Measurements from ENCODE around the gene FLOT2.

FLOT2 gene

DNA sequence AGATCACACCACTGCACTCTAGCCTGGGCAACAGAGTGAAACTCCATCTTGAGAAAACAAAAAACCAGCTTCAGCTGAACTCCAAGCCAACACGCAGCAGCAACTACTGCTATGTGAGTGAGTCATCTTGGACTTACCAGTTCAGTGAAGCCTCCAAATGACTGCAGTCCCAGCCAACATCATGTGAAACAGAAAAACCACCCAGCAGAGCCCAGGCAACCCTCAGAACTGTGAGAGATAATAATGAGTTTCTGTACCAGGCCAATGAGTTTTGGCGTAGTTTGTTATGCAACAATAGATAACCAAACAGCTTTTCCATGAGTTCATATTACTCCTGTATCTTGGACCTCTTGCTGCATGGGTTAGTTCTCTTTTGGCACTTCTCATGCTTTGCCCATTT lies 30.5 kb upstream of the FLOT2 start:
- Histone ChIP-seq H3K9me3 (ENCODE audit: control insufficient read depth, insufficient read depth, low read length) (no peaks in the 10 kb centered on the region), H3K9ac (ENCODE audit: low read depth, low read length) (no peak overlapping the region), H3K4me1 (ENCODE audit: insufficient read depth, low read length) (no peaks in the 10 kb centered on the region), H3K36me3 (ENCODE audit: insufficient read depth, low read length) (peaks cover 19% of the 10 kb centered on the region)

DNA sequence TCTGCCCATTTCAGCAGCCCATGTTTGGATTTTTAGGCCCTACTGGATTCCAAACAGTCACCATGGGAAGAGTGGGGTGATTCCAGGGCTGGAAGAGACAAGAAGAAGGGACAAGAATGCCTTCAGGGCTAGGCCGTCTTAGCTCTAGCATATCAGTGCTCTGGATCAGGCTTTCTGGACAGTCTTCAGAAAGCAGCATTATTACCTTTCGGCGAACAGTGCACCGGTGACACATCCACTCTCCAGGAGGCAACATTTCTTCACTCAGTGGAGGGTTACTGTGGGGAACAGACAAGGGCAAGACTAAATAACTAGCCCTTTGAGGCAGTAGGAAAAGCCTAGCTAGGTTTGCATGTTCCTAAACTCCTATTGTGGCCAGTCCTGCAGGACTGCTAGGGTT lies 29.3 kb upstream of the FLOT2 start:
- no peaks in the 10 kb centered on the region for H3K9me3 ChIP-seq (ENCODE audit: control insufficient read depth, insufficient read depth, low read length)
- no peak overlapping the region for H3K9ac ChIP-seq (ENCODE audit: low read depth, low read length)
- no peaks in the 10 kb centered on the region for H3K4me1 ChIP-seq (ENCODE audit: insufficient read depth, low read length)
- H3K36me3 ChIP-seq (ENCODE audit: insufficient read depth, low read length): peaks cover 24% of the 10 kb centered on the region

DNA sequence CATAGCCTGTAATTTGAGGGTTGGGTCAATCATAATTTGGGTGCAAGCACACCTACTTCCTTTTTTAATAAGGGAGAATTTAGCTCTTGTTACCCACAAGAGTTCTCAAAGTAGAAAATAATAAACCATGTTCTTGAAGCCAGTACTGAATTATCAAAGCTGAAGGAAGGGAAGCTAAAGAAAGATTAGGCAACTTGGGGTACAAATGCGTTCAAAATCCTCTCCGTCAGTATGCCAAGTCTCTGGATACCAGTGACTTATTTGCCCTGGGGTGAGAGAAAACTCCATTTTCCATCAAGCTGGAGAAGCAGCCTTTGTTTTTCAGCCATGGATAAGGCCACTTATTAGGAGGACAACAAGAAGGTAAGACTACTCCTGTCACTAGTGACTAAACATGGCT lies 28.8 kb upstream of the FLOT2 start:
- no peak overlapping the region for H3K9ac ChIP-seq (ENCODE audit: low read depth, low read length)
- H3K9me3 ChIP-seq (ENCODE audit: control insufficient read depth, insufficient read depth, low read length): no peaks in the 10 kb centered on the region
- peaks cover 28% of the 10 kb centered on the region for H3K36me3 ChIP-seq (ENCODE audit: insufficient read depth, low read length)
- H3K4me1 ChIP-seq (ENCODE audit: insufficient read depth, low read length): no peaks in the 10 kb centered on the region

DNA sequence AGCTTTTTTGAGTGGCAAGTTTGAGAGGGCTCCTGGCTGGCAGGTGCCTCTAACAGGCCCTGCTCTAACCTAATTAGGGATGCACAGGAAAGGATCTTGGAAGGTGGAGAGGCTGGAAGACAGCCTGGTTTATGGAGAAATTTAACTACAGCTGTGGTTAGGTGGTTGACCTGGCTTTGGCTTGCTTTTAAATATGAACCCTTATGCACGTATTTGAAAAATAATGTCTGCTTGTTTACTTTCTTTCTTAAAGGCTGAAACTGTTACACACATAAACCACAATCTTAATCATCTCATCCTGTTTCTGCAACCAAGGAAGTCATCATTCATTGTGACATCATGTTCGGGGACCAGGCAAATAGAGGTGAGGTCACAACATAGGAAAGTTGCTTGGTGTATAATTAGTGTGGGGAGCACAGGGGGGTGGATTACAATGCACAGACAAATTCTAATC lies 28.4 kb upstream of the FLOT2 start:
- H3K9me3 ChIP-seq (ENCODE audit: control insufficient read depth, insufficient read depth, low read length): no peaks in the 10 kb centered on the region
- peaks cover 32% of the 10 kb centered on the region for H3K36me3 ChIP-seq (ENCODE audit: insufficient read depth, low read length)
- no peak overlapping the region for H3K9ac ChIP-seq (ENCODE audit: low read depth, low read length)
- no peaks in the 10 kb centered on the region for H3K4me1 ChIP-seq (ENCODE audit: insufficient read depth, low read length)

DNA sequence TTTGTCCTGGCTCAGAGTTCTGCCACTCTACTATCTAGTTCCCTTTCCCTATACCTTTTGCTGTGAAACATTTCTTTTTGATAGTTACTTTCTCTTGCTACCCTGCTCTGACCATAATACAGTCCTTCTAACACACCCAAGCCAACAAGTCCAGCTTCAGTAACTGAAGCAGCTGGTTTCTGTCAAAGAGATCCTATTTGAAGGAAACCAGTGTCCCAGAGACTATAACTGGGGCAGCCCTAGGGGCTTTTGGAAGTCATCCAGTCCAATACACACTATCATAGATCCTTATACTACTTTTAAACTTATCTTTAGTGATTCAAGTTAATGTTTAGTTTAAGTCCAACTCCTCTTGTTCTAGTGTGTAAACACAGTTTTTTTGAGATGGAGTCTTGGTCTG lies 22.7 kb upstream of the FLOT2 start:
- Histone ChIP-seq H3K9me3 (ENCODE audit: control insufficient read depth, insufficient read depth, low read length) (no peaks in the 10 kb centered on the region), H3K9ac (ENCODE audit: low read depth, low read length) (no peak overlapping the region), H3K36me3 (ENCODE audit: insufficient read depth, low read length) (peaks cover 65% of the 10 kb centered on the region), H3K4me1 (ENCODE audit: insufficient read depth, low read length) (no peaks in the 10 kb centered on the region)

DNA sequence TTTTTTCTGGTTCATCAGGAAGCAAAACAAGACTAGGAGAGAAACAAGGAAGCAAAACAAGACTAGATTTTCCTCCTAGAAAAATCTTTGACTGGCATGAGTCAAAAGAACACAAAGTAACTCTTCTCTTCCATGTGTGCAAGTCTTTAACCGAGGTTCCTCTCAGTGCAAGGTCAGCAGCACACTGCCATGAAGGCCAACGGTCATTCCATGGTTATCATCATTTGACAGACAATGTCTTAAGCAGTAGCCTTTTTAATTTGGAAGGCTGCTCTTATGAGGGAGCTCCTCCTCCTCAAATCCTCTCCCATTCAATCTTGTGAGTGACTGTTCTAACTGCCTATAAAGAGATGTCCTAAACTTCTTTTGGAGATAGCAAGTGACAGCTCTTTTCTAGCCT lies 20.8 kb upstream of the FLOT2 start:
- H3K9ac ChIP-seq (ENCODE audit: low read depth, low read length): no peak overlapping the region
- peaks cover 70% of the 10 kb centered on the region for H3K36me3 ChIP-seq (ENCODE audit: insufficient read depth, low read length)
- no peaks in the 10 kb centered on the region for H3K4me1 ChIP-seq (ENCODE audit: insufficient read depth, low read length)
- H3K9me3 ChIP-seq (ENCODE audit: control insufficient read depth, insufficient read depth, low read length): no peaks in the 10 kb centered on the region

DNA sequence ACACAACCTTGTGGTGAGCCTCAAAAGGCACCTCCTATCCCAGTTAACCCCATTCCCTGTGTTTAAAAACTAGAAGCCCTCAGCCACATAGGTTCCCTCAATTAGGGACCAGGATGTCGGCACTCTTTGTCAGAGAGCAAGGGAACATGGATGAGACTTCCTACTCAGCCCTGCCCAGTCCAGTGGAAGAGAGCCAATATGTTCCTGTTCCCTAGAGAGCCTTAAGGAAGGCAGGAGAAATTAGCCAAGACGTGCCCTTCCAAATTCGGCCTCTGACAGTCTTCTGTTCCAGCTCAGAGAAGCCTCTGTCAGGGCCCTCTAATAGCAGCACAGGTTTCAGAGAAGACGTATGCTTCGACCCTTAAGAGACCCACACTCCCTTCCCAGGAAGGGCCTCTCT lies 19.9 kb upstream of the FLOT2 start:
- no peaks in the 10 kb centered on the region for H3K4me1 ChIP-seq (ENCODE audit: insufficient read depth, low read length)
- H3K9me3 ChIP-seq (ENCODE audit: control insufficient read depth, insufficient read depth, low read length): no peaks in the 10 kb centered on the region
- no peak overlapping the region for H3K9ac ChIP-seq (ENCODE audit: low read depth, low read length)

DNA sequence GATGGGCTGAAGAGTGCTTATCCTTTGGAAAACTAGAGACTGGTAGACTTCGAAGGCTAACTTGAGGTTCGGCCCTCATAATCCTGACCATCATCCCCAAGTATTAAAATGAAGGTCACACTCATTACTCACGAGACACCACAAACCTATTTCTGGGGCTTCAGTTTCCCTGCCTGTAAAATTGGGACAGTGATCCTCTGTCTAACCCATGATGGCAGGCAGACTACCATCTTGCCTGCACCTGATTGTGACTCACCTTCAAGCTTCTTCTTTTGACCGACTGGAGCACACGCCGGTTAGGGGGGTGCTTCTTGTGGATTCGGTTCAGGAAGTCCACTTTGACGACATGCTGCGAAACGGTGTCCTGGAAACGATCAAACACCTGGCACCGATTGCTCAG lies 19.5 kb upstream of the FLOT2 start:
- Histone ChIP-seq H3K36me3 (ENCODE audit: insufficient read depth, low read length) (peaks cover 73% of the 10 kb centered on the region), H3K4me1 (ENCODE audit: insufficient read depth, low read length) (no peaks in the 10 kb centered on the region), H3K9me3 (ENCODE audit: control insufficient read depth, insufficient read depth, low read length) (no peaks in the 10 kb centered on the region), H3K9ac (ENCODE audit: low read depth, low read length) (no peak overlapping the region)

More for the DNA sequence above, 19.9 kb upstream of the FLOT2 start:
- H3K36me3 ChIP-seq (ENCODE audit: insufficient read depth, low read length): peaks cover 76% of the 10 kb centered on the region

DNA sequence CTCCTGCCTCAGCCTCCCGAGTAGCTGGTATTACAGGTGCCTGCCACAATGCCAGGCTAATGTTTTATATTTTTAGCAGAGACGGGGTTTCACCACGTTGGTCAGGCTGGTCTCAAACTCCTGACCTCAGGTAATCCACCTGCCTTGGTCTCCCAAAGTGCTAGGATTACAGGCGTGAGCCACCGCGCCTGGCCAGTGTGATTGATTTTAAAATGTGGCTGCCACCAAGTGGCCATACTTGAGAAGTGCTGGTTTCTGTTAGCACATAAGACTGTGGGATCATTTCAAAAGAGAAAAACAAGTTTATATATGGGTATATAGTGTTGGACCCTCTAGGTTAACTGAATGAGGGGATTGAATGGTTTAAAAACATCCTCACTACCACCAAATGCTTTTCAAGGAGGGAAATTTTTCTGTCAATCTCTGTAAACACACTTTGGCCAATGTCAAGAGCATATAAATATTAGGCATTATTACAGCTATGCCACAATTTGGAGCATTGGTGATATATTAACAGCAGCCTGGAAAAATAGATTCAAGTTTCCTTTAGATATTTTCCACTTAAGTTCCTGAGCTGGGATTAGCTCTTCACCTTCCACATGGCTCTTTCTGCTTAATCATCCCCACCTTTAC lies 18.9 kb upstream of the FLOT2 start:
- no peaks in the 10 kb centered on the region for H3K4me1 ChIP-seq (ENCODE audit: insufficient read depth, low read length)
- H3K36me3 ChIP-seq (ENCODE audit: insufficient read depth, low read length): peaks cover 73% of the 10 kb centered on the region
- no peaks in the 10 kb centered on the region for H3K9me3 ChIP-seq (ENCODE audit: control insufficient read depth, insufficient read depth, low read length)
- H3K9ac ChIP-seq (ENCODE audit: low read depth, low read length): no peak overlapping the region

DNA sequence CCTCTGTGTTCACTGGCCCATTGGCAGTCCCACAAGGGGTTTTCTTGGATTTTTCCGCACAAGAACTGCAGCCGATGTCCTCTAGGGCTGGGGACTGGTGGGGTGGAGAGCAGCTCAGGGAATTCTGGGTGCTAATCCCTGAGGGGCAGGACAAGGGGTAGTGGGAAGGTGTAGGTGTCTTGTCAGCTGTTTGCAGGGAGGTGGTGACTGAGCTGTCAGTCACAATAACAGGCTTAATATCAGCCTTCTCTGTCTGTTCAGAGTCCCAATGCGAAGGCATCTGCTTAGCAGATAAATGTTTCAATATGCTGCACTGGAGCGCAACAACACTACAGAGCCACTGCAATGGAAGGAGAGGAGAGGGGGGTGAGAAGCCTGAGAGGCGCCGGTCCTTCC lies 15.4 kb upstream of the FLOT2 start:
- H3K36me3 ChIP-seq (ENCODE audit: insufficient read depth, low read length): peaks cover 78% of the 10 kb centered on the region

DNA sequence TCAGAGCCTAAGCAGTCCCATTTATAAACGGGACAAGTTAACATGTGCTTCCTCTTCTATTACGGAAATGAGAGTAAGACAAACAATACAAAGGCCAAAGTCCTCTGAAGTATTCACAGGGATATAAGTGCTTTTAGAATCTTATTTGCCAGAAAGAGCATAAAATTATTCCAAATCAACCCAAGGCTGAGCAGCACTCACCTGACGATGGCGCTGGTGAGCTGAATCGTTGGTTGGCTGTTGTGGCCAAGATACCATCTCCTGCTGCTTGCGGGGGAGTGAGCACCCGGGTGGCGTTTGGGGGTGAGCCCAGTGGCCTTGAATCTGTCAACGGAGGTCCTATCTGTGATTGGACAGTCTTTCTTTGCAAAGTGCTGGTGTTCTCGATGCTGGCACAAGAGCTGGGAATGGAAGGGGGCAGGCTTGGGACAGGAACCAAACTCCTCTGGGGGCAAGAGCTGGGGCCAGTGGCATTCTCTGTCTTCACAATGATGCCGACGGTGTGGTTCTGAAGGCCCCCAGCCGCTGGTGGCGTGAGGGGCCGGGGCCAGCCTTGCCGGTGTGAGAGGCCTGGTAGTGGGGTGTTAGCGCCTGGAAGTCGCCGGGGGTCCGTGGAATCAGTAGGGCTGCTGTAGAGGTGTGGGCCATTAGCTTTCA lies 14.9 kb upstream of the FLOT2 start:
- no peak overlapping the region for H3K9ac ChIP-seq (ENCODE audit: low read depth, low read length)
- H3K36me3 ChIP-seq (ENCODE audit: insufficient read depth, low read length): peaks cover 78% of the 10 kb centered on the region
- peaks cover 7% of the 10 kb centered on the region; the same call in 1 of the 2 replicates for H3K4me1 ChIP-seq (ENCODE audit: insufficient read depth, low read length)
- no peaks in the 10 kb centered on the region for H3K9me3 ChIP-seq (ENCODE audit: control insufficient read depth, insufficient read depth, low read length)

More for the DNA sequence above, 15.4 kb upstream of the FLOT2 start:
- H3K9ac ChIP-seq (ENCODE audit: low read depth, low read length): no peak overlapping the region
- peaks cover 7% of the 10 kb centered on the region; the same call in 1 of the 2 replicates for H3K4me1 ChIP-seq (ENCODE audit: insufficient read depth, low read length)
- no peaks in the 10 kb centered on the region for H3K9me3 ChIP-seq (ENCODE audit: control insufficient read depth, insufficient read depth, low read length)

DNA sequence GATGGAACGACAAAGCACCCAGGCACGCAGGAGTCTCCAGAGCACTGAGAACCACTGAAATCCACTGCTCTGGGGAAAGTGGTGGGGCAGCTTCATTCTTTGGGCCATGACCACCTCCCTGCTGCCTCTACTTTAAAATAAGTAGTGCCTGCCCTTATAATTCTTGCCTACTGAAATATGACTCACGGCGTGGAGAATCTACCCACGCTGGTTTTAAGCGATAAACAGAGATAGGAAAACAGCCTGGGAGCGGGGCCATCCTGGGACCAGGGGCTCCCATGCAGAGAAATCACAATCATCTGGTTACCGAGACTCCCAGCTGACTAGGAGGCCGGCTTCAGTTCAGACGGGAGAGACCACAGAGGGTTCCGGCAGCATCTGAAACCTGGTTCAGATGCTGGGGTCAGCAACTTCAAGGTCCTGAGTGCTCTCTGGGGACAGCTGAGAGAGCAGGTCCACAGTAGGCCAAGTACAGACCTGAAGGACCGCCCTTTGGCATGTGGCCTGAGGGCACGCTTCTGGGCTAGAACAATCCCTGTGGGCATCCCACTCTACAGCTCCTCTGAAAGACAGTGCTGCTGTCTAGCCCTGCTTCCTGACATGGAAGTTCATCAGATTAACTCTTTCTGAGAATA lies 14.0 kb upstream of the FLOT2 start:
- Histone ChIP-seq H3K4me1 (ENCODE audit: insufficient read depth, low read length) (peaks cover 7% of the 10 kb centered on the region; the same call in 1 of the 2 replicates), H3K9ac (ENCODE audit: low read depth, low read length) (no peak overlapping the region), H3K9me3 (ENCODE audit: control insufficient read depth, insufficient read depth, low read length) (no peaks in the 10 kb centered on the region), H3K36me3 (ENCODE audit: insufficient read depth, low read length) (peaks cover 79% of the 10 kb centered on the region)

DNA sequence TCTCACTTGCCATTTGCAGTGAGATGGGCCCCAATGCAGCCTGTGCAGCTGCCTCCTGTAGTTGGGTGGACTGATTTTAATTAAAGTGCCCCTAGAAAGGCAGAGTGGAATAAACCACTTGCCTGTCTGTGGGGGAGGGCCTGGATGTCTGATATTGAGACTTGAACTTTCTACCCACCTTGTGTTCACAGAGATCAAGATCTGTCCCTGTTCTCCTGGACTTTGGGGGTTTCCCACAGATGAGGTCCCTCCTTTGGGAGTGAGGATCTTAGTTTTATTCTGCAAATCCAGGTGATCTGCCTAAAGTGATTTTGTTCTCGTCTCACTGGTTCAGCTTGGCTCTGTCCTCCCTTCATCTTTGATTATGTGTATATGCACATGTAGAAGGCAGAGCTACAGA lies 13.0 kb upstream of the FLOT2 start:
- H3K36me3 ChIP-seq (ENCODE audit: insufficient read depth, low read length): peaks cover 78% of the 10 kb centered on the region
- H3K4me1 ChIP-seq (ENCODE audit: insufficient read depth, low read length): peaks cover 7% of the 10 kb centered on the region; the same call in 1 of the 2 replicates
- no peak overlapping the region for H3K9ac ChIP-seq (ENCODE audit: low read depth, low read length)
- no peaks in the 10 kb centered on the region for H3K9me3 ChIP-seq (ENCODE audit: control insufficient read depth, insufficient read depth, low read length)

DNA sequence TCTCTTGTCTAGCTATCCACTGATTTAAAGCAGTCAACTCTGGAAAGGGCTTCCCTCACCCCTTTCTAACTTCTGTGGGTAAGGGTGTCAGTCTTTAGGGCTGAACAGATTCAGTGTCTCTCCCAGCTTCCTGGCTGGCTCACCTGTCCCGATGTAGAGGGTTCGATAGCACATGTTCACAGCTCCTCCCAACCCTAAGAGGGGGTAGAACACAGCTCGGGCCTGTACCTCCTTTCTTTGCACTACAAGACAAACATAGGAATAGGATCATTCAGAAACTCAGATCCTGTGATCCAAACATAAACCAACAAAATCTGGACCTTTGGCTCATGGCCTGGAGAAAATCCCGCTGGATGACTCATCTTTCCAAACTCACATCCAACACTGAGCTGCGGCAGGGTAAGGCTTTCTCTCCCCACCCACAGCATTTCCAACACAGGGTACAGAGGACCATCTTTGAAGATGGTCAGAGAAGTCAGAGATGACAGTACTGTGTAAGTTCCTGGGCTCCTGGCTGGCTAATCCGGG lies 11.2 kb upstream of the FLOT2 start:
- H3K9ac ChIP-seq (ENCODE audit: low read depth, low read length): no peak overlapping the region
- no peaks in the 10 kb centered on the region for H3K9me3 ChIP-seq (ENCODE audit: control insufficient read depth, insufficient read depth, low read length)
- peaks cover 64% of the 10 kb centered on the region for H3K36me3 ChIP-seq (ENCODE audit: insufficient read depth, low read length)
- H3K4me1 ChIP-seq (ENCODE audit: insufficient read depth, low read length): peaks cover 7% of the 10 kb centered on the region; the same call in 1 of the 2 replicates

All from ES-I3 (cell line).